Umbilical cord (tissue), 2 donors: ENCODE data around the gene GTF2IRD2. TPM values are rescaled to one million over a fixed set of nuclear protein-coding genes. Genes with fewer than 3 reads are reported as not detected.
"Not testable (repeated sequence)": the region's sequence is repeated elsewhere in the genome, so short reads cannot be mapped to it uniquely, and the experiment has no call there.

Experiments
- DNase-seq: peaks from one replicate; pipeline ENCODE4 v3.0.0-alpha.2; 2015; ENCODE audit warnings: low spot score
- total RNA-seq: library from RNA; depleted of rRNA; stranded (reverse); fragments of >200 nt; gene quantifications from one replicate; pipeline ENCODE4 v1.2.3, GENCODE V29; 2014; ENCODE audit warnings: low replicate concordance; ENCODE audit not compliant: insufficient read depth

Gene GTF2IRD2
- total RNA-seq, 1 donor from 2014 or later: 39.2 TPM

- DNase-seq: peak; percentile 91
Observed at GRCh38 chr7:74788369-74789150, 62.8 kb downstream of the GTF2IRD2 start.

DNA sequence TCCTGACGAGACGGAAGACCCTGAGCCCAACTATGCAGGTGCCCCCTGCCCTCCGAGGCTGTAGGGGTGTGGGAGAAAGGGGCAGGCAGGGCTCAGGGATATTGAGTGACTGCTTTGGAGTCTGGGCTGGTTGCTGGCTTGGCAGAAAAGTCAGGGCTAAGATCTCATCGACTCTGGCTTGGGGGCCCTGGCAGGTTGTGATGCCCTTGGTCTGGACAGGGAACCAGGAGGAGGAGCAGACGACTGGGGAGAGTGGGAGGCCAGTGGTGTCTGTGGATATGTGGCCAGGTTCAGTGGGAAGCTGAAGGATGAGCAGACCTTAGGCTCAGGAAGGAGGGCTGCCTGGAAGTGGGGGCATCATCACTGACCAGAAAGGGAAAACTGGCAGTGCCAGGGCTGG lies 67.8 kb downstream of the GTF2IRD2 start:
- not testable (repeated sequence) for DNase-seq

DNA sequence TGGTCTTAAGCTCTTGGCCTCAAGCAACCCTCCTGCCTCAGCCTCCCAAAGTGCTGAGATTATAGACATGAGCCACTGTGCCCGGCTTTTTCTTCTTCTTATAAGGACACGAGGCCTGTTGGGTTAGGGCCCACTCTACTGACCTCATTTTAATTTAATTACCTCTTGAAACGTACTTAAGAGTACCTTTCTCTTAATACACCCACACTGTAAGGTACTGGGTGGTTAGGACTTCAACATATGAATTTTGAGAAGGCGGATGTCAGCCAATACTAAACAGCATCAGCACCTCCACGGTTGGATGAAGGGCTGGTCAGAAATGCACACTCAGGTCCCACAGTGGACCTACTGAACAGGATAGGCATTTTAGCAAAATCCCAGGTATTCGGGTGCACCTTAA lies 69.7 kb downstream of the GTF2IRD2 start:
- DNase-seq: not testable (repeated sequence)

GRCh38 chr7:74779053-74779452 lies 72.4 kb downstream of the GTF2IRD2 start:
- DNase-seq: not testable (repeated sequence)

DNA sequence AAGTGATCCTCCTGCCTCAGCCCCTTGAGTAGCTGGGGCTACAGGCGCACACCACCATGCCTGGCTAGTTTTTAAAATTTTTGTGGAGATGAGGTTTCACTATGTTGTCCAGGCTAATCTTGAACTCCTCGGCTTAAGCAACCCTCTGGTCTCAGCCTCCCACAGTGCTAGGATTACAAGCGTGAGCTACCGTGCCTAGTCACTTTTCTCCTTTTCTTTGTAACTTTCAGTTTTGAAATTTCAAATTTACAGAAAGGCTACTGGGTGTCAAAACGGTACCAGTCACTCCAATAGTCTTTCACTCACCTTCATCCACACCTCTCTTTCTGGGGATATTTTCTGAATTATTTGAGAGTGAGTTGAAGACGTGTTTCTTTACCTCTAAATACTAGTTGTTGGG lies 76.3 kb downstream of the GTF2IRD2 start:
- DNase-seq: not testable (repeated sequence)

- DNase-seq: not testable (repeated sequence)
Observed at GRCh38 chr7:74773760-74774750, 77.3 kb downstream of the GTF2IRD2 start, which contains the start of gene NCF1. TSS of gene NCF1 (plus strand) at chr7:74774011. CDS start at chr7:74774032, 21 bp downstream.

- DNase-seq: not testable (repeated sequence)
Observed at GRCh38 chr7:74772093-74772492, 79.3 kb downstream of the GTF2IRD2 start.

DNA sequence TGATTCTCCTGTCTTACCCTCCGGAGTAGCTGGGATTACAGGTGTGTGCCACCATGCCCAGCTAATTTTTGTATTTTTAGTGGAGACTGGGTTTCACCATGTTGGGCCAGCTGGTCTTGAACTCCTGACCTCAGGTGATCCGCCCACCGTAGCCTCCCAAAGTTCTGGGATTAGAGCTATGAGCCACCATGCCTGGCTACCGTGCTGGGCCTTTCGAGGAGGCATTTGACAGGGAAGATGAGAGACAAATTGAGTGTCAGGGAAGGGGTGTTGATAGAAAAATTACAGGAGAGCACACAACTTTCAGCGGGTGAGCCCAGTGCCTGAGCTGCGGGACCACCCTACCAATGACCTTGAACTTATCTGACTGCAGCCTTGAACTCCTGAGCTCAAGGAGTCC lies 81.3 kb downstream of the GTF2IRD2 start:
- not testable (repeated sequence) for DNase-seq

GRCh38 chr7:74766991-74767390 lies 84.4 kb downstream of the GTF2IRD2 start:
- not testable (repeated sequence) for DNase-seq

GRCh38 chr7:74766509-74766908 lies 84.9 kb downstream of the GTF2IRD2 start:
- DNase-seq: not testable (repeated sequence)

DNA sequence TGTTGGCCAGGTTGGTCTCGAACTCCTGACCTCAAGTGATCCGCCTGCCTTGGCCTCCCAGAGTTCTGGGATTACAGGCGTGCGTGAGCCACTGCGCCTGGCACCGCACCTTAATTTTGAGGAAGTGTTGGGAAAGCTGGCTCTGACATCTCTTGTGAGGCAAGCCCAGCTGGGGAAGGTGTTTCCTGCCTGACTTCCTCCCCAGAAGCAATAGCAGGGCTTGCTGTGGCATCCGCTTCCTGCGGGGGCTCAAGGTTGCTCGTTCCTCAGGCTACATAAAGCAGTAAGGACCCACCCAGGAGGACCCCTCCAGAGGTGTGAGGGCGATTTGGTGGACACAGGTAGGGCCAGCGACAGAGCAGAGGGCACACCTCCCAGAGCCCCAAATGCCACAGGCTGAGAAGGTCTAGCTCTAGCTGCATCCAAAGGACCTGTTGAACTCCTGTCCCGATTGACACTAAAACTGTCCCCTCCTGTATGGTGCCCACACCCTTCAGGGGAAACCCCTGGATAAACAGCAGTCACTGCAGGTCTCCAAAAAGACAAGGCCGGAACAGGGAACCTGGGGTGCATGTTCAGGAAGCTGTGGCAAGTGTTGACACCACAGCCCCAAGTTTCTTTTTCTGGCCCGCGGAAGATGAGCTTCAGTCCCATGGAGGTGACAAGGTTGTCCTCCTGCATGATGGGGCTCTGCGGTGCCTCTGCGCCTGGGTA lies 86.0 kb downstream of the GTF2IRD2 start:
- DNase-seq: not testable (repeated sequence)

DNA sequence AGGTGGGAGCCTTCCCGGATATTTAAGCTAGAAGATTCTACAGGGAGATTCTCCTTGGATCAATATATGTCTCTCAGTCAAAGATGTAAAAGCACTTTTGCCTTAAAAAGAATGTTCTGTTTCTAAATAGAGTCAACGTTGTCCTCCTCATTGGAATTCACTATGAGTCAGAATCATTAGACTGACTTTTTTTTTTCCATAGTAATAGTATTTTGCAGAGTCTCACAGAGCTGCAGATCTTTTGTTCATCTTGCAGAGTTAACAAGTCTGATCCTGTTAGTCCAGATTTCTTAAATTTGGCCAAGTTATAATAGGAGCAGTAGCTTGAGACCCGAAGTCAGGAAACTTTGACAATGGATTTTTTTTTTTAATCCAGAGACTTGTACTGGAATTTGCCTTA lies 92.4 kb downstream of the GTF2IRD2 start:
- DNase-seq: not testable (repeated sequence)

DNA sequence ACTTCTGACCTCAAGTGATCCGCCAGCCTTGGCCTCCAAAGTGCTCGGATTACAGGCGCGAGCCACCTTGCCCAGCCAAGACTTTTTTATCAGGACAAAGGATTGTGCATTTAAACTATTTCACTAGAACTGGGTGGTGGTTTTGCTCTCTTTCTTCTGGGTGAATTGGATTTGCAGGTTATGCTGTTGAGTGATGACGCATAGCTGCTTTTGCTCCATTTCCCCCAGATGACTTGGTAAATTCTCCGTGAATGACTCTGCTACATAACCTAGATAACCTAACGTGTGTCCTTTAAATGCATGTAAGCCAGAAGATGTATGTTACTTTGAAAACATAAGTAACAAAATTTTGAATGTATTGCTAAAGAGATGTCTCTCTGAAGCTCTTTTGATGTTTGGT lies 93.1 kb downstream of the GTF2IRD2 start:
- DNase-seq: not testable (repeated sequence)

DNA sequence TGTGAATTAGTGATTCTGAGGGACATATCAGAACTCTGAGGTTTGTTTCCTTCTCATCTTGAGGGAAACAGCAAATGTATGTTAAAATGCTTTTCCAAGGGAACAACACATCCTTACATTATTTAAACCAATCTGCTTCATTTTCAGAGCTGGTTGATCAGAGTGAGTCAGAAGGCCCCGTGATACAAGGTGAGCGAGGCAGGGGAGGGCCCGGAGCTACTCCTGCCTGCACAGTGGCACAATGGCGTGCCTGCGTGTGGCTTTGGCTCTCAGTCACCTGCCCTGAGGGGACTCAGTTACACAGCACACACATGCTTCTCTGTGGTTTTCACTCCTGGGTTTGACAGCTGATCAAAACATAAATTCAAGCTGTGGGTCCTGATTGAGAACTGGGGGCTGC lies 94.7 kb downstream of the GTF2IRD2 start:
- not testable (repeated sequence) for DNase-seq

- DNase-seq: not testable (repeated sequence)
Observed at GRCh38 chr7:74753921-74754482, 97.4 kb downstream of the GTF2IRD2 start.

Other genes with a start within 250 kb of the GTF2IRD2 start
- 106 TPM for gene GTF2I, start 193.9 kb downstream of the GTF2IRD2 start, total RNA-seq
- gene NCF1, start 77.6 kb downstream of the GTF2IRD2 start, total RNA-seq: not detected
- gene CASTOR2, start 113.1 kb upstream of the GTF2IRD2 start, total RNA-seq: 5.8 TPM
- 33.2 TPM for gene RCC1L, start 222.2 kb upstream of the GTF2IRD2 start, total RNA-seq
- gene GTF2IRD2B, start 241.0 kb upstream of the GTF2IRD2 start, total RNA-seq: 36.4 TPM